ENCODE results near the gene GAB4.

- TF ChIP-seq CTCF (IDR thresholded peaks at IDR 0.05), result no peak
- no peak for TF ChIP-seq POLR2A (IDR thresholded peaks at IDR 0.05)
- no peak for TF ChIP-seq EP300 (IDR thresholded peaks at IDR 0.05)
These were observed 47.2 kb downstream of the GAB4 start for GRCh38 chr22:16960884-16961249.

Measured in tibial nerve (tissue), 4 donors.